ENCODE measurements around the gene NFE2L3. TPM values are rescaled to one million over a fixed set of nuclear protein-coding genes. Genes with fewer than 3 reads are reported as not detected.
"Not testable (repeated sequence)": the region's sequence is repeated elsewhere in the genome, so short reads cannot be mapped to it uniquely, and the experiment has no call there.

The NFE2L3 gene
- total RNA-seq, 1 experiment from 2014 or later = 108 TPM

GRCh38 chr7:26170663-26171062 lies 18.7 kb downstream of the NFE2L3 start:
- intact Hi-C loops (cut with micrococcal nuclease; ENCODE audit: unreplicated experiment) = no loop called here

DNA sequence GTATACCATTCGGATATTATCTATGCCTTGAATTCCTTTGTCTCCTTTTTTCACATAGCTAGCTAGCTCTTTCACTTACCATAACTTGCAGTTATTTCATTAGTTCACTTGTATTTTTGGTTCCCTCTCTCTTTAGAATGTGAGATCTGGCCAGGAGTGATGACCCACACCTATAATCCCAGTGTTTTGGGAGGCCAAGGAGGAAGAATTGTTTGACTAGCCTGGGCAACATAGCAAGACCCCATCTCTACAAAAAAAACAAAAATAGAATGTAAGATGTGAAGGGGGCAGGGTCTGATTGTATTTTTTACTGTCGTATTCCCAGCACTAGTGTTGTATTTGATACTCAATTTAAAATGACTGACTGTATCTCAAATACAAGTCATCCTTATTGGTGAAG lies 19.6 kb downstream of the NFE2L3 start:
- no peak for DNase-seq

More at GRCh38 chr7:26170663-26171062, 18.7 kb downstream of the NFE2L3 start:
- Mint-ChIP-seq H3K4me1 (ENCODE audit: low read depth, unreplicated experiment) (peaks cover 60% of the 10 kb centered on the region), H3K4me3 (ENCODE audit: low read depth, unreplicated experiment) (no peak overlapping the region), H3K36me3 (ENCODE audit: insufficient read depth, unreplicated experiment) (peaks cover 60% of the 10 kb centered on the region), H3K27me3 (ENCODE audit: unreplicated experiment) (no peaks in the 10 kb centered on the region), H3K27ac (ENCODE audit: unreplicated experiment) (no peak overlapping the region), H3K9me3 (ENCODE audit: low read depth, unreplicated experiment) (no peaks in the 10 kb centered on the region)
- DNase-seq = no peak
- CTCF ChIA-PET = no interaction called here
- TF ChIP-seq, protein P1, sequence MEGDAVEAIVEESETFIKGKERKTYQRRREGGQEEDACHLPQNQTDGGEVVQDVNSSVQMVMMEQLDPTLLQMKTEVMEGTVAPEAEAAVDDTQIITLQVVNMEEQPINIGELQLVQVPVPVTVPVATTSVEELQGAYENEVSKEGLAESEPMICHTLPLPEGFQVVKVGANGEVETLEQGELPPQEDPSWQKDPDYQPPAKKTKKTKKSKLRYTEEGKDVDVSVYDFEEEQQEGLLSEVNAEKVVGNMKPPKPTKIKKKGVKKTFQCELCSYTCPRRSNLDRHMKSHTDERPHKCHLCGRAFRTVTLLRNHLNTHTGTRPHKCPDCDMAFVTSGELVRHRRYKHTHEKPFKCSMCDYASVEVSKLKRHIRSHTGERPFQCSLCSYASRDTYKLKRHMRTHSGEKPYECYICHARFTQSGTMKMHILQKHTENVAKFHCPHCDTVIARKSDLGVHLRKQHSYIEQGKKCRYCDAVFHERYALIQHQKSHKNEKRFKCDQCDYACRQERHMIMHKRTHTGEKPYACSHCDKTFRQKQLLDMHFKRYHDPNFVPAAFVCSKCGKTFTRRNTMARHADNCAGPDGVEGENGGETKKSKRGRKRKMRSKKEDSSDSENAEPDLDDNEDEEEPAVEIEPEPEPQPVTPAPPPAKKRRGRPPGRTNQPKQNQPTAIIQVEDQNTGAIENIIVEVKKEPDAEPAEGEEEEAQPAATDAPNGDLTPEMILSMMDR (IDR thresholded peaks at IDR 0.05; ENCODE audit: unreplicated experiment) = no peak
- no TSS peak for BruUV-seq (replicated peaks)

DNA sequence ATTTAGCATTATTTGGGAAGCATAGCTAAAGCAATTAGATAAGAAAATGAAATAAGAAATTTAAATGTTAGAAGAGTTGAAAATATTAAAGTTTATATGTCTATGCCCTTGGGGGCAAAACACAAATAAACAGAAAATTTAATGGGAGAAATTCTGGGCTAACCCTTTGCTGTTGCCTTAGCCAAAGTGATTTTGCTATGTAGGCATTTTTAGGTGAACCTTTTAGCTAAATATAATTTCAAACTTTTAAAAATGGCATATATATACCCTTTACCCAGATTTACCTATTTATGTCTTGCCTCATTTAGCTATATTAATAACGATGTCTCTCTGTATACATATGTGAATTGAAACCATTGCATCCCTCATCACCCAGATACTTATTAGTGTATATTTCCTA lies 20.1 kb downstream of the NFE2L3 start:
- Mint-ChIP-seq H3K4me1 (ENCODE audit: low read depth, unreplicated experiment) (peaks cover 46% of the 10 kb centered on the region), H3K36me3 (ENCODE audit: insufficient read depth, unreplicated experiment) (peaks cover 57% of the 10 kb centered on the region), H3K27me3 (ENCODE audit: unreplicated experiment) (no peaks in the 10 kb centered on the region), H3K4me3 (ENCODE audit: low read depth, unreplicated experiment) (no peak overlapping the region), H3K9me3 (ENCODE audit: low read depth, unreplicated experiment) (no peaks in the 10 kb centered on the region), H3K27ac (ENCODE audit: unreplicated experiment) (no peak overlapping the region)
- TF ChIP-seq, protein P1 (IDR thresholded peaks at IDR 0.05; ENCODE audit: unreplicated experiment) = no peak
- DNase-seq = no peak
- no TSS peak for BruUV-seq (replicated peaks)
- intact Hi-C loops (cut with micrococcal nuclease; ENCODE audit: unreplicated experiment) = no loop called here
- CTCF ChIA-PET = no interaction called here

More for the DNA sequence above, 19.6 kb downstream of the NFE2L3 start:
- TF ChIP-seq, protein P1 (IDR thresholded peaks at IDR 0.05; ENCODE audit: unreplicated experiment) = no peak
- Mint-ChIP-seq H3K9me3 (ENCODE audit: low read depth, unreplicated experiment) (no peaks in the 10 kb centered on the region), H3K4me1 (ENCODE audit: low read depth, unreplicated experiment) (peaks cover 51% of the 10 kb centered on the region), H3K36me3 (ENCODE audit: insufficient read depth, unreplicated experiment) (peaks cover 60% of the 10 kb centered on the region), H3K4me3 (ENCODE audit: low read depth, unreplicated experiment) (no peak overlapping the region), H3K27me3 (ENCODE audit: unreplicated experiment) (no peaks in the 10 kb centered on the region), H3K27ac (ENCODE audit: unreplicated experiment) (no peak overlapping the region)
- BruUV-seq (replicated peaks) = no TSS peak
- CTCF ChIA-PET = no interaction called here
- intact Hi-C loops (cut with micrococcal nuclease; ENCODE audit: unreplicated experiment) = no loop called here

DNA sequence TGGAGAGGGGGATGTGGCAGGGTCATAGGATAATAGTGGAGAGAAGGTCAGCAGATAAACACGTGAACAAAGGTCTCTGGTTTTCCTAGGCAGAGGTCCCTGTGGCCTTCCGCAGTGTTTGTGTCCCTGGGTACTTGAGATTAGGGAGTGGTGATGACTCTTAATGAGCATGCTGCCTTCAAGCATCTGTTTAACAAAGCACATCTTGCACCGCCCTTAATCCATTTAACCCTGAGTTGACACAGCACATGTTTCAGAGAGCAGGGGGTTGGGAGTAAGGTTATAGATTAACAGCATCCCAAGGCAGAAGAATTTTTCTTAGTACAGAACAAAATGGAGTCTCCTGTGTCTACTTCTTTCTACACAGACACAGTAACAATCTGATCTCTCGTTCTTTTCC lies 23.9 kb downstream of the NFE2L3 start:
- peaks cover 68% of the 10 kb centered on the region for H3K36me3 Mint-ChIP-seq (ENCODE audit: insufficient read depth, unreplicated experiment)
- peaks cover 40% of the 10 kb centered on the region for H3K4me1 Mint-ChIP-seq (ENCODE audit: low read depth, unreplicated experiment)
- not testable (repeated sequence) for H3K9me3 Mint-ChIP-seq (ENCODE audit: low read depth, unreplicated experiment)

DNA sequence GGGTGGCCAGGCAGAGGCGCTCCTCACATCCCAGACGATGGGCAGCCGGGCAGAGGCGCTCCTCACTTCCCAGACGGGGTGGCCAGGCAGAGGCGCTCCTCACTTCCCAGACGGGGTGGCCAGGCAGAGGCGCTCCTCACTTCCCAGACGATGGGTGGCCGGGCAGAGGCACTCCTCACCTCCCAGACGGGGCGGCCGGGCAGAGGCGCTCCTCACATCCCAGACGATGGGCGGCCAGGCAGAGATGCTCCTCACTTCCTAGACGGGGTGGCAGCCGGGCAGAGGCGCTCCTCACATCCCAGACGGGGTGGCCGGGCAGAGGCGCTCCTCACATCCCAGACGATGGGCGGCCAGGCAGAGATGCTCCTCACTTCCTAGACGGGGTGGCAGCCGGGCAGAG lies 24.7 kb downstream of the NFE2L3 start:
- peaks cover 46% of the 10 kb centered on the region for H3K4me1 Mint-ChIP-seq (ENCODE audit: low read depth, unreplicated experiment)
- H3K27ac Mint-ChIP-seq (ENCODE audit: unreplicated experiment); BruUV-seq (replicated peaks); intact Hi-C loops (cut with micrococcal nuclease; ENCODE audit: unreplicated experiment); H3K4me3 Mint-ChIP-seq (ENCODE audit: low read depth, unreplicated experiment); CTCF ChIA-PET; DNase-seq; H3K27me3 Mint-ChIP-seq (ENCODE audit: unreplicated experiment); H3K9me3 Mint-ChIP-seq (ENCODE audit: low read depth, unreplicated experiment): not testable (repeated sequence)
- H3K36me3 Mint-ChIP-seq (ENCODE audit: insufficient read depth, unreplicated experiment) = peaks cover 71% of the 10 kb centered on the region

More for the DNA sequence above, 23.9 kb downstream of the NFE2L3 start:
- DNase-seq; H3K27me3 Mint-ChIP-seq (ENCODE audit: unreplicated experiment); H3K4me3 Mint-ChIP-seq (ENCODE audit: low read depth, unreplicated experiment); H3K27ac Mint-ChIP-seq (ENCODE audit: unreplicated experiment); BruUV-seq (replicated peaks); intact Hi-C loops (cut with micrococcal nuclease; ENCODE audit: unreplicated experiment): not testable (repeated sequence)
- CTCF ChIA-PET = interaction anchor here (0.6 kb wide), 1 partner anchor 95 kb away, joined by 3 read pairs; no protein-coding TSS in a partner anchor

DNA sequence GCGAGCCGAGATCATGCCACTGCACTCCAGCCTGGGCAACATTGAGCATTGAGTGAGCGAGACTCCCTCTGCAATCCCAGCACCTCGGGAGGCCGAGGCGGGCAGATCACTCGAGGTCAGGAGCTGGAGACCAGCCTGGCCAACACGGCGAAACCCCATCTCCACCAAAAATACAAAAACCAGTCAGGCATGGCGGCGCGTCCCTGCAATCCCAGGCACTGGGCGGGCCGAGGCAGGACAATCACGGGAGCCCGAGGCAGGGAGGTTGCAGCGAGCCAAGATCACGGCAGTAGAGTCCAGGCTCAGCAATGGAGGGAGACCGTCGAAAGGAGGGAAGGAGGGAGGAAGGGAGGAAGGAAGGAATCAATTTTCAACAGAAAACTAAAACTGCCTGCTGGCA lies 25.3 kb downstream of the NFE2L3 start:
- peaks cover 50% of the 10 kb centered on the region for H3K4me1 Mint-ChIP-seq (ENCODE audit: low read depth, unreplicated experiment)
- H3K27me3 Mint-ChIP-seq (ENCODE audit: unreplicated experiment); intact Hi-C loops (cut with micrococcal nuclease; ENCODE audit: unreplicated experiment); CTCF ChIA-PET; BruUV-seq (replicated peaks); H3K9me3 Mint-ChIP-seq (ENCODE audit: low read depth, unreplicated experiment); H3K4me3 Mint-ChIP-seq (ENCODE audit: low read depth, unreplicated experiment); DNase-seq: not testable (repeated sequence)
- H3K36me3 Mint-ChIP-seq (ENCODE audit: insufficient read depth, unreplicated experiment) = peaks cover 74% of the 10 kb centered on the region
- peak overlapping the region; percentile 63 for H3K27ac Mint-ChIP-seq (ENCODE audit: unreplicated experiment)

Measured in Calu3 (cell line).